HEK293 (cell line): ENCODE measurements around the gene ANKRD52.

Experiments used
- CTCF ChIA-PET: fragments of 350-600 bp; formaldehyde crosslinking; extraction: SDS; loops from one replicate; lab custom pipeline; 2021; ENCODE audit warnings: antibody characterized with exemption; lab: Yijun Ruan, JAX
- POLR2A ChIA-PET: fragments of 300-600 bp; formaldehyde crosslinking; extraction: SDS; loops from one replicate; lab custom pipeline; 2020; ENCODE audit warnings: antibody characterized with exemption, inconsistent platforms; lab: Yijun Ruan, JAX
- H3K27ac ChIP-seq: fragments of 200-500 bp; sonication (Bioruptor generic); 2 replicates; pipeline ENCODE4 v1.5.1; 2014; ENCODE audit warnings: low read depth, low read length, control low read depth, inconsistent platforms; ENCODE audit errors: extremely low read depth
- H3K36me3 ChIP-seq, 2 experiments: fragments of 200-500 bp in 1 of 2; sonication (Bioruptor generic) in 1 of 2; 1 replicate in 1 of 2; 2 replicates in 1 of 2; pipeline ENCODE4 v1.5.1; 2014 to 2017; ENCODE audit warnings: inconsistent platforms in 2 of 2, low read length in 2 of 2; ENCODE audit not compliant: control insufficient read depth in 2 of 2, insufficient read depth in 1 of 2
- H3K4me1 ChIP-seq: fragments of 200-500 bp; sonication (Bioruptor generic); 2 replicates; pipeline ENCODE4 v1.5.1; 2014; ENCODE audit warnings: mild to moderate bottlenecking, low read length, inconsistent platforms; ENCODE audit not compliant: control insufficient read depth, insufficient read depth
- H3K4me3 ChIP-seq: 2 replicates; pipeline ENCODE4 v1.5.1; 2011; ENCODE audit warnings: low read depth, mild to moderate bottlenecking, control low read depth, low read length, moderate library complexity
- H3K9me3 ChIP-seq: fragments of 200-500 bp; sonication (Bioruptor generic); 2 replicates; pipeline ENCODE4 v1.5.1; 2014; ENCODE audit warnings: low read depth, low read length, inconsistent platforms; ENCODE audit not compliant: control insufficient read depth, insufficient read depth
- AEBP2 ChIP-seq: fragments of 450-650 bp; formaldehyde crosslinking; IDR thresholded peaks from 2 replicates; pipeline ENCODE4 v1.5.1; 2016; ENCODE audit warnings: missing biosample characterization, missing genetic modification characterization, borderline replicate concordance
- BCL11A ChIP-seq: fragments of 450-650 bp; formaldehyde crosslinking; IDR thresholded peaks from 2 replicates; pipeline ENCODE4 v1.5.1; 2016; ENCODE audit warnings: low read depth, missing biosample characterization, missing genetic modification characterization
- MYNN ChIP-seq: fragments of 450-650 bp; formaldehyde crosslinking; IDR thresholded peaks from 2 replicates; pipeline ENCODE4 v1.5.1; 2016; ENCODE audit warnings: missing biosample characterization, missing genetic modification characterization, borderline replicate concordance
- MZF1 ChIP-seq: fragments of 450-650 bp; formaldehyde crosslinking; IDR thresholded peaks from 2 replicates; pipeline ENCODE4 v1.5.1; 2017; ENCODE audit warnings: missing biosample characterization, missing genetic modification characterization, borderline replicate concordance
- REST ChIP-seq: fragments of 450-650 bp; formaldehyde crosslinking; IDR thresholded peaks from 2 replicates; pipeline ENCODE4 v1.5.1; 2016; ENCODE audit warnings: missing biosample characterization, missing genetic modification characterization
- SP3 ChIP-seq: fragments of 450-650 bp; formaldehyde crosslinking; IDR thresholded peaks from 2 replicates; pipeline ENCODE4 v1.5.1; 2016; ENCODE audit warnings: missing biosample characterization, missing genetic modification characterization
- ZBTB48 ChIP-seq: fragments of 450-650 bp; formaldehyde crosslinking; IDR thresholded peaks from 2 replicates; pipeline ENCODE4 v1.5.1; 2016; ENCODE audit warnings: missing biosample characterization, missing genetic modification characterization
- ZBTB7A ChIP-seq: fragments of 450-650 bp; formaldehyde crosslinking; IDR thresholded peaks from 2 replicates; pipeline ENCODE4 v1.5.1; 2016; ENCODE audit warnings: low read depth, missing biosample characterization, missing genetic modification characterization
- ZNF132 ChIP-seq: fragments of 450-650 bp; formaldehyde crosslinking; IDR thresholded peaks from 2 replicates; pipeline ENCODE4 v1.5.1; 2017; ENCODE audit warnings: missing biosample characterization, missing genetic modification characterization, borderline replicate concordance
- ZNF138 ChIP-seq: fragments of 450-650 bp; formaldehyde crosslinking; IDR thresholded peaks from 2 replicates; pipeline ENCODE4 v1.5.1; 2016; ENCODE audit warnings: missing biosample characterization, missing genetic modification characterization, borderline replicate concordance
- ZNF302 ChIP-seq: fragments of 450-650 bp; formaldehyde crosslinking; IDR thresholded peaks from 2 replicates; pipeline ENCODE4 v1.5.1; 2016; ENCODE audit warnings: missing biosample characterization, missing genetic modification characterization, low read depth
- ZNF366 ChIP-seq: fragments of 450-650 bp; formaldehyde crosslinking; conservative IDR thresholded peaks from 2 replicates; pipeline ENCODE4 v1.5.1; 2016; ENCODE audit warnings: missing biosample characterization, missing genetic modification characterization
- ZNF37A ChIP-seq: fragments of 450-650 bp; IDR thresholded peaks from 2 replicates; pipeline ENCODE4 v1.5.1; 2018; ENCODE audit warnings: missing biosample characterization, missing genetic modification characterization
- ZNF398 ChIP-seq: fragments of 450-650 bp; formaldehyde crosslinking; IDR thresholded peaks from 2 replicates; pipeline ENCODE4 v1.5.1; 2017; ENCODE audit warnings: missing biosample characterization, missing genetic modification characterization
- ZNF548 ChIP-seq: fragments of 450-650 bp; formaldehyde crosslinking; IDR thresholded peaks from 2 replicates; pipeline ENCODE4 v1.5.1; 2016; ENCODE audit warnings: missing biosample characterization, missing genetic modification characterization
- ZNF549 ChIP-seq: fragments of 450-650 bp; IDR thresholded peaks from 2 replicates; pipeline ENCODE4 v1.5.1; 2018; ENCODE audit warnings: missing biosample characterization, missing genetic modification characterization, mild to moderate bottlenecking, inconsistent platforms, moderate library complexity
- ZNF791 ChIP-seq: fragments of 450-650 bp; formaldehyde crosslinking; IDR thresholded peaks from 2 replicates; pipeline ENCODE4 v1.5.1; 2016; ENCODE audit warnings: missing biosample characterization, missing genetic modification characterization

ANKRD52 gene

GRCh38 chr12:56197921-56198635, 60.1 kb downstream of the ANKRD52 start:
- no peaks in the 10 kb centered on the region for H3K4me1 ChIP-seq
- no peak for TF ChIP-seq MYNN (tag by site-specific recombination)
- TF ChIP-seq AEBP2: no peak
- TF ChIP-seq ZBTB7A: no peak
- no peak for TF ChIP-seq MZF1 (tag by site-specific recombination)
- no peak for TF ChIP-seq ZNF132 (tag by site-specific recombination)
- TF ChIP-seq ZNF549 (tag by site-specific recombination): no peak
- no peak for TF ChIP-seq SP3 (tag by site-specific recombination)
- no peak for TF ChIP-seq ZNF366 (tag by site-specific recombination)
- TF ChIP-seq ZNF37A (tag by site-specific recombination): no peak
- TF ChIP-seq ZNF398 (tag by site-specific recombination): no peak
- no peak for TF ChIP-seq ZNF548
- no peak for TF ChIP-seq BCL11A (tag by site-specific recombination)
- TF ChIP-seq ZNF791 (tag by site-specific recombination): no peak
- TF ChIP-seq REST (tag by site-specific recombination): no peak
- no peak for TF ChIP-seq ZNF138 (tag by site-specific recombination)
- no peak for TF ChIP-seq ZNF302 (tag by site-specific recombination)
- TF ChIP-seq ZBTB48: no peak
- TF ChIP-seq, all 188 proteins: peak for 0
- ChIA-PET POLR2A (interaction anchor here (0.6 to 2.4 kb wide), 4 partner anchors 24 to 553 kb away, joined by 3 to 17 read pairs (median 4); partner anchors contain the start of genes ANKRD52 and RNF41), CTCF (interaction anchor here (0.7 to 3.0 kb wide), 6 partner anchors 7 to 62 kb away, joined by 3 to 14 read pairs (median 4); partner anchors contain the start of genes RNF41 and SMARCC2)
- H3K9me3 ChIP-seq: no peaks in the 10 kb centered on the region
- no peak overlapping the region for H3K4me3 ChIP-seq
- H3K36me3 ChIP-seq: no peaks in the 10 kb centered on the region; a peak in 1 of 3 replicates
- H3K27ac ChIP-seq: no peak overlapping the region
